SK-N-SH (cell line): Measurements from ENCODE around the gene GNAS.

Experiments
- CTCF ChIP-seq: fragments of 200-600 bp; sonication (generic); IDR thresholded peaks from 2 replicates; pipeline ENCODE4 v1.6.1; 2017; ENCODE audit warnings: antibody characterized with exemption, mild to moderate bottlenecking, moderate library complexity
- GABPA ChIP-seq: IDR thresholded peaks from 2 replicates; pipeline ENCODE4 v1.4.0; 2012; ENCODE audit warnings: low read depth, mild to moderate bottlenecking
- MEF2A ChIP-seq: IDR thresholded peaks from 2 replicates; pipeline ENCODE4 v1.4.0; 2012; ENCODE audit warnings: low read depth, borderline replicate concordance
- RAD21 ChIP-seq: IDR thresholded peaks from 2 replicates; pipeline ENCODE4 v1.6.1; 2012; ENCODE audit warnings: mild to moderate bottlenecking, low read length
- RCOR1 ChIP-seq: fragments of 150-350 bp; IDR thresholded peaks from 2 replicates; pipeline ENCODE4 v1.6.1; 2017; ENCODE audit warnings: antibody characterized with exemption, low read length
- RFX5 ChIP-seq: IDR thresholded peaks from 2 replicates; pipeline ENCODE4 v1.6.1; 2012; ENCODE audit warnings: mild to moderate bottlenecking, improper control_type of control experiment, low read length
- RXRA ChIP-seq: IDR thresholded peaks from 2 replicates; pipeline ENCODE4 v1.4.0; 2012; ENCODE audit warnings: low read depth, mild to moderate bottlenecking, borderline replicate concordance
- TCF12 ChIP-seq: IDR thresholded peaks from 2 replicates; pipeline ENCODE4 v1.4.0; 2012
- YY1 ChIP-seq: IDR thresholded peaks from 2 replicates; pipeline ENCODE4 v1.4.0; 2012; ENCODE audit warnings: low read depth, mild to moderate bottlenecking
- ZBTB33 ChIP-seq: IDR thresholded peaks from 2 replicates; pipeline ENCODE4 v1.4.0; 2012; ENCODE audit warnings: low read depth, borderline replicate concordance

GRCh38 chr20:58854638-58855471, 2.3 kb downstream of the GNAS start:
- TF ChIP-seq CTCF = no peak
- no peak for TF ChIP-seq RAD21
- no peak for TF ChIP-seq TCF12
- no peak for TF ChIP-seq RCOR1
- TF ChIP-seq ZBTB33 = no peak
- no peak for TF ChIP-seq RXRA
- no peak for TF ChIP-seq MEF2A
- no peak for TF ChIP-seq GABPA
- TF ChIP-seq RFX5 = no peak
- TF ChIP-seq YY1 = no peak
